ENCODE results near the gene EVPL.

The EVPL gene

DNA sequence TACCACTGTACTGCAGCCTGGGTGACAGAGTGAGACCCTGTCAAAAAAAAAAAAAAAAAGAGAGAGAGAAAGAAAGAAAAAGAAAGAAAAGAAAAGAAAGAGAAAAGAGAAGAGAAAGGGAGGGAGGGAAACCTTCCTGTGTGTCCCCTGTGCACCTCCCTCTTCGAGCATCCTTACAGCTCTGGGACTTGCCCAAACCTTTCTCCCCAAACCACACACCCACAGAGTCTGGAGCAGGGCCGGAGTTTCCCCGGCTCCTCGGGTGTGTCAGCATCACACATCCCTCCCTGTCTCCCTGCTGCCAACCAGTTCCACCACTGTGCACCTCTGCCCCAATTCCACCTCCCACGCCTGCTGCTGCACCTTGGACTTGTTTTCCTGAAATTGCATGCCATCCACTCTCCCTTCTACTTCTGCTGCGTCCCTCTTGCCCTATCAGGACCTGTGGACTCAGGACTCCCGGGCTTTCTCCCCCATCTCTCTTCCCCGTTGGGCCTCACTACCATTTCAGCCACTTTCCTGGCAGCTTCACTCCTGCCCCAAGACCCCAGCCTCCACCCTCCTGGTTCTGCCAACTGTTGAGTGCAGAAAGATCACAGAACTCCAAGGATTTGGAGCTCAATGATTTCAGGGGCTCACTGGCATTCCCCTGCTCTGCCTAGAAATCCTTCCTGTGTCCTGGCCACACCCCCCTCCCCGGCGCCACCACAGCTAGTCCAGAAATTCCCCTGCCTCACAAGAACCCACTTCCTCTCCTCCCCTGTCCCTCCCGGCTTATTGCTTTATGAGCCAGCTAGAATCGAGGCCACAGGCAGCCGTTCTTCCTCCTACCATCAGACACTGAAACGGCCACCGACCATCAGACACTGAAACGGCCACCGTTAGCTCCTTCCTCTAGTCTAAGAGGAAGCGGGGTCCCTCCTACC, 30.2 kb downstream of the EVPL start:
- H3K27ac ChIP-seq (ENCODE audit: extremely low read depth, low read depth, low read length), result no peak overlapping the region
- 0 out of 2 replicates have a peak, but pooled peaks have one; percentile 36 for TF ChIP-seq ZNF366 (tag by site-specific recombination; conservative IDR thresholded peaks at IDR 0.05)
- no peak for TF ChIP-seq SALL2 (tag by site-specific recombination; IDR thresholded peaks at IDR 0.05; ENCODE audit: borderline replicate concordance)
- TF ChIP-seq SCRT1 (tag by site-specific recombination; IDR thresholded peaks at IDR 0.05; ENCODE audit: borderline replicate concordance), result peak; percentile 49; the same call in 1 of the 2 replicates
- no peak for TF ChIP-seq ZNF530 (tag by site-specific recombination; IDR thresholded peaks at IDR 0.05; ENCODE audit: low read depth)
- TF ChIP-seq ZNF549 (tag by site-specific recombination; IDR thresholded peaks at IDR 0.05), result no peak
- TF ChIP-seq PRDM1 (tag by site-specific recombination; IDR thresholded peaks at IDR 0.05), result peak; percentile 91
- TF ChIP-seq KLF9 (tag by site-specific recombination; IDR thresholded peaks at IDR 0.05; ENCODE audit: low read depth), result peak; percentile 72
- no peak for TF ChIP-seq ZNF114 (tag by site-specific recombination; IDR thresholded peaks at IDR 0.05)
- no peak for TF ChIP-seq ZXDB (tag by site-specific recombination; IDR thresholded peaks at IDR 0.05)
- no peak for TF ChIP-seq ZNF184 (tag by site-specific recombination; IDR thresholded peaks at IDR 0.05)
- no peak for TF ChIP-seq MYNN (tag by site-specific recombination; IDR thresholded peaks at IDR 0.05; ENCODE audit: borderline replicate concordance)
- no peak for TF ChIP-seq GLIS1 (tag by site-specific recombination; IDR thresholded peaks at IDR 0.05)
- TF ChIP-seq, protein P1, sequence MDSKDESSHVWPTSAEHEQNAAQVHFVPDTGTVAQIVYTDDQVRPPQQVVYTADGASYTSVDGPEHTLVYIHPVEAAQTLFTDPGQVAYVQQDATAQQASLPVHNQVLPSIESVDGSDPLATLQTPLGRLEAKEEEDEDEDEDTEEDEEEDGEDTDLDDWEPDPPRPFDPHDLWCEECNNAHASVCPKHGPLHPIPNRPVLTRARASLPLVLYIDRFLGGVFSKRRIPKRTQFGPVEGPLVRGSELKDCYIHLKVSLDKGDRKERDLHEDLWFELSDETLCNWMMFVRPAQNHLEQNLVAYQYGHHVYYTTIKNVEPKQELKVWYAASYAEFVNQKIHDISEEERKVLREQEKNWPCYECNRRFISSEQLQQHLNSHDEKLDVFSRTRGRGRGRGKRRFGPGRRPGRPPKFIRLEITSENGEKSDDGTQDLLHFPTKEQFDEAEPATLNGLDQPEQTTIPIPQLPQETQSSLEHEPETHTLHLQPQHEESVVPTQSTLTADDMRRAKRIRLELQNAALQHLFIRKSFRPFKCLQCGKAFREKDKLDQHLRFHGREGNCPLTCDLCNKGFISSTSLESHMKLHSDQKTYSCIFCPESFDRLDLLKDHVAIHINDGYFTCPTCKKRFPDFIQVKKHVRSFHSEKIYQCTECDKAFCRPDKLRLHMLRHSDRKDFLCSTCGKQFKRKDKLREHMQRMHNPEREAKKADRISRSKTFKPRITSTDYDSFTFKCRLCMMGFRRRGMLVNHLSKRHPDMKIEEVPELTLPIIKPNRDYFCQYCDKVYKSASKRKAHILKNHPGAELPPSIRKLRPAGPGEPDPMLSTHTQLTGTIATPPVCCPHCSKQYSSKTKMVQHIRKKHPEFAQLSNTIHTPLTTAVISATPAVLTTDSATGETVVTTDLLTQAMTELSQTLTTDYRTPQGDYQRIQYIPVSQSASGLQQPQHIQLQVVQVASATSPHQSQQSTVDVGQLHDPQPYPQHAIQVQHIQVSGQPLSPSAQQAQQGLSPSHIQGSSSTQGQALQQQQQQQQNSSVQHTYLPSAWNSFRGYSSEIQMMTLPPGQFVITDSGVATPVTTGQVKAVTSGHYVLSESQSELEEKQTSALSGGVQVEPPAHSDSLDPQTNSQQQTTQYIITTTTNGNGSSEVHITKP (tag by site-specific recombination; IDR thresholded peaks at IDR 0.05), result peak; percentile 99
- TF ChIP-seq, protein P2, sequence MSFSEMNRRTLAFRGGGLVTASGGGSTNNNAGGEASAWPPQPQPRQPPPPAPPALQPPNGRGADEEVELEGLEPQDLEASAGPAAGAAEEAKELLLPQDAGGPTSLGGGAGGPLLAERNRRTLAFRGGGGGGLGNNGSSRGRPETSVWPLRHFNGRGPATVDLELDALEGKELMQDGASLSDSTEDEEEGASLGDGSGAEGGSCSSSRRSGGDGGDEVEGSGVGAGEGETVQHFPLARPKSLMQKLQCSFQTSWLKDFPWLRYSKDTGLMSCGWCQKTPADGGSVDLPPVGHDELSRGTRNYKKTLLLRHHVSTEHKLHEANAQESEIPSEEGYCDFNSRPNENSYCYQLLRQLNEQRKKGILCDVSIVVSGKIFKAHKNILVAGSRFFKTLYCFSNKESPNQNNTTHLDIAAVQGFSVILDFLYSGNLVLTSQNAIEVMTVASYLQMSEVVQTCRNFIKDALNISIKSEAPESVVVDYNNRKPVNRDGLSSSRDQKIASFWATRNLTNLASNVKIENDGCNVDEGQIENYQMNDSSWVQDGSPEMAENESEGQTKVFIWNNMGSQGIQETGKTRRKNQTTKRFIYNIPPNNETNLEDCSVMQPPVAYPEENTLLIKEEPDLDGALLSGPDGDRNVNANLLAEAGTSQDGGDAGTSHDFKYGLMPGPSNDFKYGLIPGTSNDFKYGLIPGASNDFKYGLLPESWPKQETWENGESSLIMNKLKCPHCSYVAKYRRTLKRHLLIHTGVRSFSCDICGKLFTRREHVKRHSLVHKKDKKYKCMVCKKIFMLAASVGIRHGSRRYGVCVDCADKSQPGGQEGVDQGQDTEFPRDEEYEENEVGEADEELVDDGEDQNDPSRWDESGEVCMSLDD (tag by site-specific recombination; IDR thresholded peaks at IDR 0.05), result no peak
- TF ChIP-seq ZBTB1 (tag by site-specific recombination; IDR thresholded peaks at IDR 0.05), result no peak
- TF ChIP-seq OSR2 (tag by site-specific recombination; IDR thresholded peaks at IDR 0.05), result no peak
- TF ChIP-seq, protein P3, sequence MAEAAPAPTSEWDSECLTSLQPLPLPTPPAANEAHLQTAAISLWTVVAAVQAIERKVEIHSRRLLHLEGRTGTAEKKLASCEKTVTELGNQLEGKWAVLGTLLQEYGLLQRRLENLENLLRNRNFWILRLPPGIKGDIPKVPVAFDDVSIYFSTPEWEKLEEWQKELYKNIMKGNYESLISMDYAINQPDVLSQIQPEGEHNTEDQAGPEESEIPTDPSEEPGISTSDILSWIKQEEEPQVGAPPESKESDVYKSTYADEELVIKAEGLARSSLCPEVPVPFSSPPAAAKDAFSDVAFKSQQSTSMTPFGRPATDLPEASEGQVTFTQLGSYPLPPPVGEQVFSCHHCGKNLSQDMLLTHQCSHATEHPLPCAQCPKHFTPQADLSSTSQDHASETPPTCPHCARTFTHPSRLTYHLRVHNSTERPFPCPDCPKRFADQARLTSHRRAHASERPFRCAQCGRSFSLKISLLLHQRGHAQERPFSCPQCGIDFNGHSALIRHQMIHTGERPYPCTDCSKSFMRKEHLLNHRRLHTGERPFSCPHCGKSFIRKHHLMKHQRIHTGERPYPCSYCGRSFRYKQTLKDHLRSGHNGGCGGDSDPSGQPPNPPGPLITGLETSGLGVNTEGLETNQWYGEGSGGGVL (tag by site-specific recombination; IDR thresholded peaks at IDR 0.05), result peak; percentile 7; the same call in 1 of the 2 replicates
- no peak for TF ChIP-seq ZNF341 (tag by site-specific recombination; IDR thresholded peaks at IDR 0.05; ENCODE audit: low read depth)
- peak; percentile 41; the same call in 1 of the 2 replicates for TF ChIP-seq EGR2 (tag by site-specific recombination; IDR thresholded peaks at IDR 0.05; ENCODE audit: low read depth)
- TF ChIP-seq ZNF600 (tag by site-specific recombination; IDR thresholded peaks at IDR 0.05), result 0 out of 2 replicates have a peak, but pooled peaks have one; percentile 29
- peak; percentile 84 for TF ChIP-seq SCRT2 (tag by site-specific recombination; IDR thresholded peaks at IDR 0.05)
- no peak for TF ChIP-seq YY1 (tag by site-specific recombination; IDR thresholded peaks at IDR 0.05)
- TF ChIP-seq, protein P4, sequence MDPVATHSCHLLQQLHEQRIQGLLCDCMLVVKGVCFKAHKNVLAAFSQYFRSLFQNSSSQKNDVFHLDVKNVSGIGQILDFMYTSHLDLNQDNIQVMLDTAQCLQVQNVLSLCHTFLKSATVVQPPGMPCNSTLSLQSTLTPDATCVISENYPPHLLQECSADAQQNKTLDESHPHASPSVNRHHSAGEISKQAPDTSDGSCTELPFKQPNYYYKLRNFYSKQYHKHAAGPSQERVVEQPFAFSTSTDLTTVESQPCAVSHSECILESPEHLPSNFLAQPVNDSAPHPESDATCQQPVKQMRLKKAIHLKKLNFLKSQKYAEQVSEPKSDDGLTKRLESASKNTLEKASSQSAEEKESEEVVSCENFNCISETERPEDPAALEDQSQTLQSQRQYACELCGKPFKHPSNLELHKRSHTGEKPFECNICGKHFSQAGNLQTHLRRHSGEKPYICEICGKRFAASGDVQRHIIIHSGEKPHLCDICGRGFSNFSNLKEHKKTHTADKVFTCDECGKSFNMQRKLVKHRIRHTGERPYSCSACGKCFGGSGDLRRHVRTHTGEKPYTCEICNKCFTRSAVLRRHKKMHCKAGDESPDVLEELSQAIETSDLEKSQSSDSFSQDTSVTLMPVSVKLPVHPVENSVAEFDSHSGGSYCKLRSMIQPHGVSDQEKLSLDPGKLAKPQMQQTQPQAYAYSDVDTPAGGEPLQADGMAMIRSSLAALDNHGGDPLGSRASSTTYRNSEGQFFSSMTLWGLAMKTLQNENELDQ (tag by site-specific recombination; IDR thresholded peaks at IDR 0.05; ENCODE audit: low read depth), result no peak

More for the DNA sequence above, 30.2 kb downstream of the EVPL start:
- no peaks in the 10 kb centered on the region for H3K4me1 ChIP-seq (ENCODE audit: control insufficient read depth, insufficient read depth, low read length)
- no peaks in the 10 kb centered on the region for H3K9me3 ChIP-seq (ENCODE audit: control insufficient read depth, insufficient read depth, low read depth, low read length)
- peaks cover 0 to 2% of the 10 kb centered on the region in 2 experiments; a peak in 2 of 3 replicates for H3K36me3 ChIP-seq (ENCODE audit: control insufficient read depth in 2 of 2, insufficient read depth in 1 of 2, low read length in 2 of 2)
- CTCF ChIA-PET, result interaction anchor here (0.6 to 12.1 kb wide), 9 partner anchors 9 to 229 kb away, joined by 3 to 224 read pairs (median 11); partner anchors contain the start of gene MRPL38
- POLR2A ChIA-PET, result interaction anchor here (0.7 to 2.1 kb wide), 8 partner anchors 13 to 248 kb away, joined by 3 to 7 read pairs (median 3); partner anchors contain the start of genes ACOX1, FBF1, MRPL38 and TEN1
- H3K4me3 ChIP-seq (ENCODE audit: low read depth, low read length), result no peak overlapping the region

Data from HEK293 (cell line).